Measurements from ENCODE around the gene CRISPLD2.

CRISPLD2 gene

DNA sequence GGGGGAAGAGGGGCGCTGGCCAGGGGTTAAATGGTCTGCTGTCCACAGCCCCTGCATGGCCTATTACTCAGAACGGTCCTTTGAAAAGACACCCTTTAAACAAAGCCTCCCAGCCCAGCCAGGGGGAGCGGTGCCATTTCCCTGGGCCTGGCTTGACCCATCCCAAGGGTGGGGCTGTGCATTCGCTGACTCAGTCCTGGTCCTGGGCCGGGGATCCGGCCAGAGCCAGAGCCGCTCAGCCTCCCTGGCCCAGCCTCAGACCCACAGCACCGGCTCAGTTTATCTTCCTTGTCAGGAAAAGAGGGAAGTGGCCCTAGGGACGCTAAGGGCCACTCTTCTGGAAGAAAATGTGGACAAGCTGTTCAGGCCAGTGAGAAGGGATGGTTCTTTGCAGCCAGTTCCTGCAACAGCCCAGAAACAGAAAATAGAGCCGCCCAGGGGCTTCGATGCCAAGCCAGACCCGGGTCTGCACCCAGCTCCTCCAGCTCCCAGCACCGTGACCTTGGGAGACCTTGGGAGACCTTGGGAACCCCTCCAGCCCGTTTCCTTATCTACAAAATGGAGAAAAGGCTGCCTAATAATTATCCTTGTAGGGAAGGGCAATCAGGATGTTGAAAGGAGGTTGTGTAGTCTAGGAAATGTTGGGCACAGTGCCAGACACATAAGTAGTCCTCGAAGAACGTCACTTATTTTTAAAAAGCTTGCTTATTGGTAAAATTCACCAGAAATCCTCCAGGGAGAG is 109.1 kb downstream of the CRISPLD2 start:
- TF ChIP-seq, protein P1, sequence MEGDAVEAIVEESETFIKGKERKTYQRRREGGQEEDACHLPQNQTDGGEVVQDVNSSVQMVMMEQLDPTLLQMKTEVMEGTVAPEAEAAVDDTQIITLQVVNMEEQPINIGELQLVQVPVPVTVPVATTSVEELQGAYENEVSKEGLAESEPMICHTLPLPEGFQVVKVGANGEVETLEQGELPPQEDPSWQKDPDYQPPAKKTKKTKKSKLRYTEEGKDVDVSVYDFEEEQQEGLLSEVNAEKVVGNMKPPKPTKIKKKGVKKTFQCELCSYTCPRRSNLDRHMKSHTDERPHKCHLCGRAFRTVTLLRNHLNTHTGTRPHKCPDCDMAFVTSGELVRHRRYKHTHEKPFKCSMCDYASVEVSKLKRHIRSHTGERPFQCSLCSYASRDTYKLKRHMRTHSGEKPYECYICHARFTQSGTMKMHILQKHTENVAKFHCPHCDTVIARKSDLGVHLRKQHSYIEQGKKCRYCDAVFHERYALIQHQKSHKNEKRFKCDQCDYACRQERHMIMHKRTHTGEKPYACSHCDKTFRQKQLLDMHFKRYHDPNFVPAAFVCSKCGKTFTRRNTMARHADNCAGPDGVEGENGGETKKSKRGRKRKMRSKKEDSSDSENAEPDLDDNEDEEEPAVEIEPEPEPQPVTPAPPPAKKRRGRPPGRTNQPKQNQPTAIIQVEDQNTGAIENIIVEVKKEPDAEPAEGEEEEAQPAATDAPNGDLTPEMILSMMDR (IDR thresholded peaks at IDR 0.05; ENCODE audit: control extremely low read depth, extremely low read depth, low read depth, missing control alignments), result no peak
- CTCF ChIA-PET, result interaction anchor here (1.0 to 6.6 kb wide), 3 partner anchors 9 to 39 kb away, joined by 3 to 89 read pairs (median 65); no protein-coding TSS in a partner anchor
- POLR2A ChIA-PET, result no interaction called here
- DNase-seq (ENCODE audit: extremely low spot score), result no peak

DNA sequence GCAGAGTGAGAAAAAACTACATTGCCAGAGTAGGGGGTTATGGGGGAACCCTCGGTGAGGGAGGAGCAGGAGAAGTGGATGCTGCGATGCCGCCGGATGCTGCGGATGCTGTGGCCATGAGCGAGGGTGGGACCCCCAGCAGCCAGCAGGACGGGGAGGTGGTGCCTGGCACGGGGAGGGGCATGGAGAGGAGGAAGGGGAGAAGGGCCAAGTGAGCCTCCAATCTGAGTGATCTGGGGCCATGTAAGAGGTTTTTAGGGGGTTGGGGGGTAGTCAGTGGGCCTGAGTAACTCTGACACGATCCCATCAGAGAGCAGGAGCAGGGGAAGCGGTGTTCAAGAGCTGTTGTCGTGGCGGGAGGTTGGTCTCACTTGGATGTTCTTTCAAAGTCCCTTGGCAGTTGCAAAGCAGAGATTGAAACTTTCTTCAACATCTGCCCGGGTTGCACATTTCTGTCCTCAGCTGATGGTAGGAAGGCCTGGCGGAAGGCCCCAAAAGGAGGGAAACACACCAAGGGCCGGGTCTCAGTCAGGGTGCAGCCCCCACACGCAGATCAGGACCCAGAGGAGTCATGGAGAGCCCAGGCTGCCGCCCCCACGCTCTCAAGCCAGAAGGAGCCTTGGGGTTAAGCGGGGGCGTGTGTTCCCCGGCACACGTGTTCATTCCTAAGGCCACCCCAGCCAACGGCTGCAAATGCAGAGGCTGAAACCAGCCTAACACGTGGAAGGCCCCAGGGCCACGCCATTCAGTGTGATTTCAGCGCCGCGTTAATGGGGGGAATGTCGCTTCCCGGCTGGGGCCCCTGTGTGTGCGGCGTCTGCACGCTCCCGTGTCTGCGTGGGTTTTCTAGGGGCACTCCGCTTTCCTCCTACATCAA is 109.9 kb downstream of the CRISPLD2 start:
- ChIA-PET POLR2A (no interaction called here), CTCF (interaction anchor here (1.0 to 6.6 kb wide), 2 partner anchors 9 to 23 kb away, joined by 3 to 65 read pairs; no protein-coding TSS in a partner anchor)
- TF ChIP-seq, protein P1 (IDR thresholded peaks at IDR 0.05; ENCODE audit: control extremely low read depth, extremely low read depth, low read depth, missing control alignments), result no peak
- DNase-seq (ENCODE audit: extremely low spot score), result no peak

DNA sequence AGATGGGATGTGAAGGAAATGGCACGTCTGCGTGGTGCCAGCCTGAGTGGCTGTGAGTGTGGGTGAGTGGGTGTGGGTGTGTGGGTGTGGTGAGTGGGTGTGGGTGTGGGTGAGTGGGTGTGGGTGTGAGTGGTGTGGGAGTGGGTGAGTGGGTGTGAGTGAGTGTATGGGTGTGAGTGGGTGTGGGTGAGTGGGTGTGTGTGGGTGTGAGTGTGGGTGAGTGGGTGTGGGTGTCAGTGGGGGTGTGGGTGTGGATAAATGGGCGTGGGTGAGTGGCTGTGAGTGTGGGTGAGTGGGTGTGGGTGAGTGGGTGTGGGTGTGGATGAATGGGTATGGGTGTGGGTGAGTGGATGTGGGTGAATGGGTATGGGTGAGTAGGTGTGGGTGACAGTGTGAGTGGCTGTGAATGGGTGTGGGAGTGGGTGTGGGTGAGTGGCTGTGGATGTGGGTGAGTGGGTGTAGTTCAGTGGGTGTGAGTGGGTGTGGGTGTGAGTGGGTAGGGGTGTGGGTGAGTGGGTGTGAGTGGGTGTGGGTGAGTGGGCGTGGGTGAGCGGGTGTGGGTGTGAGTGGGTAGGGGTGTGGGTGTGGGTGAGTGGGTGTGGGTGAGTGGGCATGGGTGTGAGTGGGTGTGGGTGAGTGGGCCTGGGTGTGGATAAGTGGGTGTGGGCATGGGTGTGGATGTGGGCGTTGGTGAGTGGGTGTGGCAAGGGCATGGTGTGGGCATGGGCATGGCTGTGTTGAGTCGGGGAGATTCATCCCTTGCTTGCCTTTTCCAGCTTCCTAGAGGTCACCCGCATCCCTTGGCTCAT is 110.7 kb downstream of the CRISPLD2 start:
- ChIA-PET POLR2A (no interaction called here), CTCF (interaction anchor here (0.9 to 5.1 kb wide), 2 partner anchors 22 to 176 kb away, joined by 3 to 31 read pairs; no protein-coding TSS in a partner anchor)

DNA sequence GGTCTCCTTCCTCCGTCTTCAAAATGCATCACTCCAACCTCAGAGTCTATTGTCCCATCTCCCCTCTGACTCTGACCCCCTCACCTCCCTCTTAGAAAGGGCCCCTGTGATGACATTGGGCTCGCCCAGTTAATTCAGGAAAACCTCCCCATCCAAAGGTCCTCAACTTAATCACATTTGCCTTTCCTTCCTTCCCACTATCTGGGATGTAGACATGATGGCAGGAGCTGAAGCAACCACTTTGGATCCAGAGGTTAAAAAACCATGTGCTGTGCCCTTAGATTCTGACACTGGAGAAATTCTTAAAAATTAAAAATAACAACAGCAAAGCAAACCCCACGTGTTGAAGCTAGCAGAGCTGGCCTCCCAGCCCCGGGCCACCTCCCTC is 111.3 kb downstream of the CRISPLD2 start:
- CTCF ChIA-PET, result interaction anchor here (0.9 to 5.1 kb wide), 2 partner anchors 21 to 177 kb away, joined by 3 to 31 read pairs; no protein-coding TSS in a partner anchor
- TF ChIP-seq, protein P1 (IDR thresholded peaks at IDR 0.05; ENCODE audit: control extremely low read depth, extremely low read depth, low read depth, missing control alignments), result no peak
- POLR2A ChIA-PET, result interaction anchor here (0.6 kb wide), 1 partner anchor 58 kb away, joined by 3 read pairs; no protein-coding TSS in a partner anchor
- no peak for DNase-seq (ENCODE audit: extremely low spot score)

More for the DNA sequence above, 110.7 kb downstream of the CRISPLD2 start:
- TF ChIP-seq, protein P1 (IDR thresholded peaks at IDR 0.05; ENCODE audit: control extremely low read depth, extremely low read depth, low read depth, missing control alignments), result no peak
- no peak for DNase-seq (ENCODE audit: extremely low spot score)

DNA sequence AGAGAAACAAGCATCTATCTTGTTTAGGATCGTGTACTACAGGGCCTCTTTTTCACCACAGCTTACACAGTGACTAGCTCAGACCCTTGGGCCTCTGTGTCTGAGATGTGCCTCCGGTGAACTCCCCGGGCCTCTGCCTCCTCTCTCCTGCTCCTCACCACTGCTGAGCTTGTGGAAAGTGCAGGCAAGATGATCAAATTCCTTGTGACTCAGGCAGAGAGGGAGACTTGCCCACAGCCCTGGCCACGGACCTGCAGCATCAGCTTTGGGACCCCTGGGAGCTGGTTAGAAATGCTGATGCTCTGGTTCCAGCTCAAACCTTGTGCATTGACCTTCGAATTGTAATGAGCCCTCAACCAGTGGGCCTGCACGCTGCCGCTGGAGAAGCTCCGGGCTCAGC is 111.7 kb downstream of the CRISPLD2 start:
- no peak for DNase-seq (ENCODE audit: extremely low spot score)
- POLR2A ChIA-PET, result interaction anchor here (0.6 kb wide), 1 partner anchor 57 kb away, joined by 3 read pairs; no protein-coding TSS in a partner anchor
- TF ChIP-seq, protein P1 (IDR thresholded peaks at IDR 0.05; ENCODE audit: control extremely low read depth, extremely low read depth, low read depth, missing control alignments), result no peak
- CTCF ChIA-PET, result interaction anchor here (0.9 to 5.1 kb wide), 3 partner anchors 14 to 177 kb away, joined by 3 to 31 read pairs (median 3); no protein-coding TSS in a partner anchor

Data from GM10248 (cell line).